GM21390 (cell line): ENCODE data around the gene ADAMTSL2.

ENCODE experiments used
- ATAC-seq: cut with Tn5 transposase; IDR thresholded peaks from one replicate; pipeline ENCODE4 v1.9.1; 2021; ENCODE audit not compliant: unreplicated experiment

ADAMTSL2 gene

GRCh38 chr9:133584559-133585476 lies 50.3 kb downstream of the ADAMTSL2 start:
- ATAC-seq, result no peak

- no peak for ATAC-seq
Measured at GRCh38 chr9:133585481-133586351, 51.2 kb downstream of the ADAMTSL2 start.

GRCh38 chr9:133587051-133587450 lies 52.5 kb downstream of the ADAMTSL2 start:
- ATAC-seq, result no peak

- ATAC-seq, result no peak
Measured at GRCh38 chr9:133587466-133587865, 53.0 kb downstream of the ADAMTSL2 start.

- no peak for ATAC-seq
Measured at GRCh38 chr9:133589454-133590227, 55.1 kb downstream of the ADAMTSL2 start.

- ATAC-seq, result no peak
Measured at GRCh38 chr9:133590231-133590855, 55.8 kb downstream of the ADAMTSL2 start.

- ATAC-seq, result no peak
Measured at GRCh38 chr9:133591116-133591910, 56.8 kb downstream of the ADAMTSL2 start.

- ATAC-seq, result no peak
Measured at GRCh38 chr9:133591985-133592384, 57.5 kb downstream of the ADAMTSL2 start.

GRCh38 chr9:133592731-133593409 lies 58.4 kb downstream of the ADAMTSL2 start:
- ATAC-seq, result no peak

- no peak for ATAC-seq
Measured at GRCh38 chr9:133593587-133594253, 59.2 kb downstream of the ADAMTSL2 start.

- no peak for ATAC-seq
Measured at GRCh38 chr9:133594310-133594709, 59.8 kb downstream of the ADAMTSL2 start.

GRCh38 chr9:133595910-133596309 lies 61.4 kb downstream of the ADAMTSL2 start:
- ATAC-seq, result no peak

GRCh38 chr9:133597316-133597957 lies 62.9 kb downstream of the ADAMTSL2 start:
- no peak for ATAC-seq

- no peak for ATAC-seq
Measured at GRCh38 chr9:133598978-133599377, 64.5 kb downstream of the ADAMTSL2 start.

GRCh38 chr9:133599470-133600173 lies 65.1 kb downstream of the ADAMTSL2 start:
- ATAC-seq, result no peak

GRCh38 chr9:133600739-133601138 lies 66.2 kb downstream of the ADAMTSL2 start:
- ATAC-seq, result no peak

- no peak for ATAC-seq
Measured at GRCh38 chr9:133601746-133602145, 67.2 kb downstream of the ADAMTSL2 start.

- ATAC-seq, result no peak
Measured at GRCh38 chr9:133602277-133602676, 67.8 kb downstream of the ADAMTSL2 start.
